ENCODE data around the gene KIR3DL1. TPM values are rescaled to one million over a fixed set of nuclear protein-coding genes. Genes with fewer than 3 reads are reported as not detected.

KIR3DL1 gene
- total and polyA plus RNA-seq, 2 of the 13 experiments (the other 11 are each of a cell fraction or from before 2014, with no cell fraction given), result not detected

GRCh38 chr19:54805665-54806515 is 10.4 kb upstream of the KIR3DL1 start:
- no peak for DNase-seq (ENCODE audit: low spot score)
- Histone ChIP-seq H3K9ac (ENCODE audit: insufficient read depth, low read depth, low read length) (no peak overlapping the region), H4K20me1 (ENCODE audit: insufficient read depth, low read length) (no peaks in the 10 kb centered on the region), H3K27ac (ENCODE audit: extremely low read length, insufficient read depth, low read length) (no peak overlapping the region), H3K4me2 (ENCODE audit: low read depth, low read length) (no peak overlapping the region), H3K36me3 (replicated peaks in 1 of 2; ENCODE audit: control insufficient read depth in 1 of 2, insufficient read depth in 2 of 2, low read length in 2 of 2) (no peaks in the 10 kb centered on the region), H3K9me3 (ENCODE audit: low read length) (no peaks in the 10 kb centered on the region), H3K4me1 (ENCODE audit: insufficient read depth, low read length) (no peaks in the 10 kb centered on the region), H3K4me3 (replicated peaks in 1 of 3; ENCODE audit: insufficient read depth in 1 of 3, low read depth in 2 of 3, low read length in 3 of 3) (no peak overlapping the region), H3K79me2 (ENCODE audit: insufficient read depth, low read length) (no peaks in the 10 kb centered on the region), H2AFZ (ENCODE audit: low read length) (no peak overlapping the region), H3K27me3 (ENCODE audit: control insufficient read depth in 1 of 2, insufficient read depth in 2 of 2, low read length in 2 of 2) (peaks cover 0 to 2% of the 10 kb centered on the region in 2 experiments; a peak in 1 of 5 replicates)
- no peak for FAIRE-seq
- TF ChIP-seq CTCF (CRISPR knock-in tag; IDR thresholded peaks at IDR 0.05) (no peak), RARG (CRISPR knock-in tag; IDR thresholded peaks at IDR 0.05; ENCODE audit: low read depth) (no peak), ZNF484 (CRISPR knock-in tag; IDR thresholded peaks at IDR 0.05; ENCODE audit: borderline replicate concordance, low read depth) (no peak), ZNF354B (CRISPR knock-in tag; IDR thresholded peaks at IDR 0.05) (no peak), HOXA5 (CRISPR knock-in tag; IDR thresholded peaks at IDR 0.05) (no peak), DNMT3B (CRISPR knock-in tag; conservative IDR thresholded peaks at IDR 0.05) (no peak), ZNF225 (CRISPR knock-in tag; IDR thresholded peaks at IDR 0.05) (no peak), NFYC (CRISPR knock-in tag; IDR thresholded peaks at IDR 0.05) (no peak), CENPBD1 (CRISPR knock-in tag; IDR thresholded peaks at IDR 0.05; ENCODE audit: borderline replicate concordance, low read depth) (no peak), FOXO4 (CRISPR knock-in tag; conservative IDR thresholded peaks at IDR 0.05) (no peak), ZMYM4 (CRISPR knock-in tag; IDR thresholded peaks at IDR 0.05) (no peak), SMARCC2 (IDR thresholded peaks at IDR 0.05) (no peak), STAG1 (CRISPR knock-in tag; IDR thresholded peaks at IDR 0.05) (no peak), ZSCAN9 (CRISPR knock-in tag; IDR thresholded peaks at IDR 0.05; ENCODE audit: borderline replicate concordance) (no peak)
- no peak for ATAC-seq
- WGBS (ENCODE audit: low lambda C conversion rate), result 16% methylated on average over 7 of the region's 14 CpGs
- in situ Hi-C loops (cut with HindIII; ENCODE audit: extremely low pct_ligation_motif_present, low pct_unique_long_range_greater_than_20kb), result no loop called here
- no TSS peak for BruUV-seq (replicated peaks)
- ChIA-PET CTCF (ENCODE audit: low intra/inter-chr PET ratio, low total read pairs) (no interaction called here), POLR2A (no interaction called here)
- intact Hi-C loops (cut with micrococcal nuclease; ENCODE audit: unreplicated experiment), result no loop called here

Data from HepG2 (cell line).